NB4 (cell line): ENCODE data around the gene TMEM101.

Experiments
- CTCF ChIP-seq: IDR thresholded peaks from one replicate; pipeline ENCODE4 v1.5.1; 2012; ENCODE audit warnings: low read depth, low read length
- MAX ChIP-seq: IDR thresholded peaks from 2 replicates; pipeline ENCODE4 v1.6.1; 2011; ENCODE audit warnings: low read depth, low read length
- MYC ChIP-seq: IDR thresholded peaks from 2 replicates; pipeline ENCODE4 v1.6.1; 2011; ENCODE audit warnings: low read depth, low read length
- POLR2A ChIP-seq: IDR thresholded peaks from 2 replicates; pipeline ENCODE4 v1.6.1; 2011; ENCODE audit warnings: mild to moderate bottlenecking; ENCODE audit not compliant: insufficient read length; ENCODE audit errors: extremely low read depth

DNA sequence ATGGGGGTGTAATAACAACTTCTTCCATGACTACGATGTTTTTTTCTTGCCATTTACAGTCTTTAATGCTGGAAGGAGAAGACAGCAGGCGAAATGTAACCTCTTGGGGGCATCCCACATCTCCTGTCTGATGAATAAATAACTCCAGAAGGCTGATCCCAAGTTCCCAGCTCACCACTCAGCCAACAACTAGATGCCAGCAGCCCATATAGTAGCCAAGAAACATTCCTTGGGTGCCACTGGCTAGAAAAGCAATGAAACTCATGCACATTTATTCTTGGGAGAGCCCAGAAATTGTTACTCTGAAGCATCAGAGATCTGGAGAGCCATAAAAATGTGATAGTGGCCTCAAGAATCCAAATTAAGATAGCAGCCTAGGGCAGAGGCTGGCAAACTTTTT, 22.7 kb upstream of the TMEM101 start:
- no peak for TF ChIP-seq MYC
- TF ChIP-seq CTCF, result no peak
- no peak for TF ChIP-seq POLR2A
- no peak for TF ChIP-seq MAX
